Hepatocyte (in vitro differentiated cells): ENCODE results near the gene FN1. TPM values are rescaled to one million over a fixed set of nuclear protein-coding genes. Genes with fewer than 3 reads are reported as not detected.

ENCODE experiments used
- DNase-seq: peaks from one replicate; pipeline ENCODE4 v3.0.0-alpha.2; 2016; ENCODE audit warnings: low spot score
- H2AFZ ChIP-seq: fragments of 200-600 bp; sonication (generic); 2 replicates; pipeline ENCODE4 v1.6.0; 2016; ENCODE audit warnings: antibody characterized with exemption, mild to moderate bottlenecking
- H3K27ac ChIP-seq: fragments of 200-600 bp; sonication (generic); 2 replicates; pipeline ENCODE4 v1.5.1; 2016; ENCODE audit warnings: mild to moderate bottlenecking
- H3K27me3 ChIP-seq: fragments of 200-600 bp; sonication (generic); 2 replicates; pipeline ENCODE4 v1.6.1; 2016
- H3K36me3 ChIP-seq: fragments of 200-600 bp; sonication (generic); replicated peaks from 2 replicates; pipeline ENCODE4 v1.5.1; 2016; ENCODE audit warnings: low read depth; ENCODE audit not compliant: insufficient read depth
- H3K4me1 ChIP-seq: fragments of 200-600 bp; sonication (generic); 2 replicates; pipeline ENCODE4 v1.5.1; 2016; ENCODE audit warnings: mild to moderate bottlenecking, moderate library complexity; ENCODE audit not compliant: insufficient read depth
- H3K4me2 ChIP-seq: fragments of 200-600 bp; sonication (generic); 2 replicates; pipeline ENCODE4 v1.6.0; 2016
- H3K4me3 ChIP-seq: fragments of 200-600 bp; sonication (generic); 2 replicates; pipeline ENCODE4 v1.5.1; 2016; ENCODE audit warnings: mild to moderate bottlenecking
- H3K79me2 ChIP-seq: fragments of 200-600 bp; sonication (generic); 2 replicates; pipeline ENCODE4 v1.6.0; 2017; ENCODE audit warnings: mild to moderate bottlenecking
- H3K9me2 ChIP-seq: fragments of 200-600 bp; sonication (generic); replicated peaks from 2 replicates; pipeline ENCODE4 v1.6.0; 2017; ENCODE audit warnings: mild to moderate bottlenecking; ENCODE audit not compliant: insufficient read depth
- H3K9me3 ChIP-seq: fragments of 200-600 bp; sonication (generic); 2 replicates; pipeline ENCODE4 v1.5.1; 2016; ENCODE audit warnings: low read depth, mild to moderate bottlenecking
- H4K20me1 ChIP-seq: fragments of 200-600 bp; sonication (generic); 2 replicates; pipeline ENCODE4 v1.6.0; 2016; ENCODE audit warnings: mild to moderate bottlenecking; ENCODE audit not compliant: insufficient read depth, poor library complexity, severe bottlenecking
- CTCF ChIP-seq: fragments of 200-600 bp; sonication (generic); IDR thresholded peaks from 2 replicates; pipeline ENCODE4 v1.5.1; 2016; ENCODE audit warnings: antibody characterized with exemption, mild to moderate bottlenecking; ENCODE audit not compliant: poor library complexity
- EZH2 ChIP-seq: fragments of 200-600 bp; sonication (generic); IDR thresholded peaks from 2 replicates; pipeline ENCODE4 v1.6.1; 2016; ENCODE audit warnings: antibody characterized with exemption, mild to moderate bottlenecking, borderline replicate concordance
- EZH2phosphoT487 ChIP-seq: fragments of 200-600 bp; sonication (generic); IDR thresholded peaks from one replicate; pipeline ENCODE4 v1.6.1; 2018; ENCODE audit warnings: antibody characterized with exemption, mild to moderate bottlenecking, low read depth, moderate library complexity; ENCODE audit not compliant: unreplicated experiment, severe bottlenecking
- WGBS: methylation state at CpG from one replicate; pipeline ENCODE4 v1.1.6; 2016; ENCODE audit warnings: low lambda C conversion rate; ENCODE audit errors: missing lambda C conversion rate; 5-methylcytosine and 5-hydroxymethylcytosine counted together
- polyA plus RNA-seq: library from polyadenylated mRNA; unstranded; fragments of >200 nt; fragmentation: Nextera tagmentation; extraction: Ambion mirVana; gene quantifications from 2 replicates; pipeline ENCODE4 v1.2.1, GENCODE V29; 2016
- total RNA-seq: library from RNA; depleted of rRNA; stranded (reverse); fragments of >200 nt; gene quantifications from 2 replicates; pipeline ENCODE4 v1.2.3, GENCODE V29; 2014

Gene FN1
- total and polyA plus RNA-seq, 2 experiments from 2014 or later = 1,650 to 3,020 TPM

- H3K4me3 ChIP-seq = no peak overlapping the region
- TF ChIP-seq EZH2 (no peak), EZH2phosphoT487 (no peak), CTCF (no peak)
- H2AFZ ChIP-seq = no peak overlapping the region
- H3K4me2 ChIP-seq = no peak overlapping the region
- no peaks in the 10 kb centered on the region for H3K79me2 ChIP-seq
- no peak for DNase-seq
- no peak overlapping the region for H3K27ac ChIP-seq
- WGBS = 100% methylated on average over 4 of the region's 4 CpGs
- no peaks in the 10 kb centered on the region for H4K20me1 ChIP-seq
- H3K9me3 ChIP-seq = no peaks in the 10 kb centered on the region
- no peaks in the 10 kb centered on the region for H3K9me2 ChIP-seq
- H3K27me3 ChIP-seq = no peaks in the 10 kb centered on the region
- H3K4me1 ChIP-seq = no peaks in the 10 kb centered on the region
- H3K36me3 ChIP-seq = no peaks in the 10 kb centered on the region
These were observed 14.5 kb upstream of the FN1 start for GRCh38 chr2:215450188-215451011.

- DNase-seq = no peak
- Histone ChIP-seq H3K4me3 (no peak overlapping the region), H3K36me3 (no peaks in the 10 kb centered on the region), H3K27me3 (no peaks in the 10 kb centered on the region), H3K27ac (no peak overlapping the region), H4K20me1 (no peaks in the 10 kb centered on the region), H3K4me2 (no peak overlapping the region), H2AFZ (no peak overlapping the region), H3K79me2 (no peaks in the 10 kb centered on the region), H3K9me3 (no peaks in the 10 kb centered on the region), H3K9me2 (no peaks in the 10 kb centered on the region), H3K4me1 (no peaks in the 10 kb centered on the region)
- WGBS = 88% methylated on average over 3 of the region's 3 CpGs
- TF ChIP-seq EZH2 (no peak), CTCF (no peak), EZH2phosphoT487 (no peak)
These were observed 11.8 kb upstream of the FN1 start for GRCh38 chr2:215447673-215448081.

- Histone ChIP-seq H3K27me3 (no peaks in the 10 kb centered on the region), H3K36me3 (no peaks in the 10 kb centered on the region), H3K4me3 (no peak overlapping the region), H3K4me1 (no peaks in the 10 kb centered on the region), H3K9me3 (no peaks in the 10 kb centered on the region), H3K9me2 (no peaks in the 10 kb centered on the region), H3K27ac (no peak overlapping the region), H2AFZ (no peak overlapping the region), H3K79me2 (no peaks in the 10 kb centered on the region), H4K20me1 (no peaks in the 10 kb centered on the region), H3K4me2 (no peak overlapping the region)
- no peak for DNase-seq
- TF ChIP-seq EZH2phosphoT487 (no peak), CTCF (no peak), EZH2 (no peak)
- 68% methylated on average over 2 of the region's 2 CpGs for WGBS
These were observed 11.2 kb upstream of the FN1 start for GRCh38 chr2:215447056-215447455.
